ENCODE results near the gene IL21. TPM values are rescaled to one million over a fixed set of nuclear protein-coding genes. Genes with fewer than 3 reads are reported as not detected.

The IL21 gene
- polyA plus RNA-seq, 1 donor (not counting 4 experiments of a cell fraction or from before 2014, with no cell fraction given) = not detected

DNA sequence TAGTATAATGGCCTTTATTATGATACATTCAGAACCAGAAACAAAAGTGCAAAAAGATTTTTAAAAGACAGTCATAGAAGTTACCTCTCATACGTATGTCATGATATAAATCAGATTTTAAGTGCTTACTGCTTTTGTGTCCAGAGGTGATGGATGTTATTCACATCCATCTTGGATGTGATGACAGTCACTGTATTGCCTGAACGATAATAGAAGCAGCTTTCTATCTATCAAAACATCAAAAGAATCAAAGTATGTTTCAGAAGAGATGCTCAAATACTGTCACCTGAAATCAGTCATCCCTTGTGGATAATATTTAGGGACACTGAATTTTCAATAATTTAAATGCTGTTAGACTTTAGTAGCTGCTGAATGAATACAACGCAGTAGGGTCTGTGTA lies 26.8 kb upstream of the IL21 start:
- Histone ChIP-seq H2AFZ (ENCODE audit: control insufficient read depth, low read length) (no peak overlapping the region), H3K79me2 (ENCODE audit: control insufficient read depth, insufficient read depth, low read length) (no peaks in the 10 kb centered on the region), H3K4me1 (ENCODE audit: control insufficient read depth, extremely low read depth, insufficient read depth, low read length) (no peaks in the 10 kb centered on the region), H3K27me3 (ENCODE audit: control insufficient read depth, extremely low read depth, insufficient read depth, low read length) (no peaks in the 10 kb centered on the region), H3K9me3 (ENCODE audit: control insufficient read depth, low read depth, low read length) (no peaks in the 10 kb centered on the region), H3K4me3 (ENCODE audit: control insufficient read depth in 2 of 3, extremely low read depth in 1 of 3, insufficient read depth in 2 of 3, low read depth in 1 of 3, low read length in 3 of 3) (no peak overlapping the region), H3K9me1 (ENCODE audit: control insufficient read depth, extremely low read depth, insufficient read depth, low read length) (no peaks in the 10 kb centered on the region), H4K20me1 (ENCODE audit: control insufficient read depth, extremely low read depth, insufficient read depth, low read length) (no peaks in the 10 kb centered on the region), H3K36me3 (ENCODE audit: control insufficient read depth in 2 of 2, extremely low read depth in 1 of 2, insufficient read depth in 2 of 2, low read length in 2 of 2) (no peaks in the 10 kb centered on the region), H3K27ac (ENCODE audit: control insufficient read depth, insufficient read depth, low read length) (no peak overlapping the region), H3K9ac (ENCODE audit: control insufficient read depth, extremely low read depth, insufficient read depth, low read length) (no peak overlapping the region), H3K4me2 (ENCODE audit: control insufficient read depth, extremely low read depth, insufficient read depth, low read depth, low read length) (no peak overlapping the region)
- FAIRE-seq (no peak), DNase-seq (ENCODE audit: low read depth, low spot score) (no peak)
- dilution Hi-C loops (cut with MboI; ENCODE audit: extremely low pct_ligation_motif_present, low sequenced_read_pairs) = no loop called here
- no peak for TF ChIP-seq EZH2 (IDR thresholded peaks at IDR 0.05; ENCODE audit: low read length)
- TF ChIP-seq CTCF (optimal IDR thresholded peaks at IDR 0.05 in 1 of 3, IDR thresholded peaks at IDR 0.05 in 1 of 3, conservative IDR thresholded peaks at IDR 0.05 in 1 of 3; ENCODE audit: extremely low read depth in 1 of 3, insufficient read depth in 2 of 3, low read length in 3 of 3) = no peak

DNA sequence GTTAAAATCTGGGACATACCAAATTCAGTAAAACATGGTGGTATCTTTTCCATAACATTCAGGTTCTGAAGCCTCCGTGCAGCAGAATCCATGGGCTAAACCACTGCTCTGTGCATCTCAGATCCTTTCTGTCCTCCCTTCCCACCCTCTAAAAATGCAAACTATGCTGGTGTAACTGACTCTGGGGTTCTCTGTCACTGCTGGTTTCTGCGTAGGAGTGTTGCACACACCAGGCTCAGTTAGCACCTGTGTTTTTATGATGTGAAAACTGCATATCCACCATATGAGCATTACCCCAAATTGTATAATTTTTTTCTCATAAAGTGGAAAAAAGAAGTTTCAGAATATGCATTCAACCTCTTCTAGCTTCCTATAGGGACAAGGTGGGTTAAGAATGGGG lies 22.4 kb upstream of the IL21 start:
- H3K9me1 ChIP-seq (ENCODE audit: control insufficient read depth, extremely low read depth, insufficient read depth, low read length) = no peaks in the 10 kb centered on the region
- no peaks in the 10 kb centered on the region for H4K20me1 ChIP-seq (ENCODE audit: control insufficient read depth, extremely low read depth, insufficient read depth, low read length)
- TF ChIP-seq CTCF (optimal IDR thresholded peaks at IDR 0.05 in 1 of 3, IDR thresholded peaks at IDR 0.05 in 1 of 3, conservative IDR thresholded peaks at IDR 0.05 in 1 of 3; ENCODE audit: extremely low read depth in 1 of 3, insufficient read depth in 2 of 3, low read length in 3 of 3) = no peak
- no peak for TF ChIP-seq EZH2 (IDR thresholded peaks at IDR 0.05; ENCODE audit: low read length)
- FAIRE-seq (no peak), DNase-seq (ENCODE audit: low read depth, low spot score) (no peak)
- no peak overlapping the region for H3K27ac ChIP-seq (ENCODE audit: control insufficient read depth, insufficient read depth, low read length)
- dilution Hi-C loops (cut with MboI; ENCODE audit: extremely low pct_ligation_motif_present, low sequenced_read_pairs) = no loop called here
- no peaks in the 10 kb centered on the region for H3K9me3 ChIP-seq (ENCODE audit: control insufficient read depth, low read depth, low read length)
- H2AFZ ChIP-seq (ENCODE audit: control insufficient read depth, low read length) = no peak overlapping the region
- no peak overlapping the region for H3K4me2 ChIP-seq (ENCODE audit: control insufficient read depth, extremely low read depth, insufficient read depth, low read depth, low read length)
- no peaks in the 10 kb centered on the region for H3K79me2 ChIP-seq (ENCODE audit: control insufficient read depth, insufficient read depth, low read length)
- H3K4me1 ChIP-seq (ENCODE audit: control insufficient read depth, extremely low read depth, insufficient read depth, low read length) = peaks cover 11% of the 10 kb centered on the region
- H3K27me3 ChIP-seq (ENCODE audit: control insufficient read depth, extremely low read depth, insufficient read depth, low read length) = no peaks in the 10 kb centered on the region
- no peak overlapping the region for H3K9ac ChIP-seq (ENCODE audit: control insufficient read depth, extremely low read depth, insufficient read depth, low read length)
- H3K4me3 ChIP-seq (ENCODE audit: control insufficient read depth in 2 of 3, extremely low read depth in 1 of 3, insufficient read depth in 2 of 3, low read depth in 1 of 3, low read length in 3 of 3) = no peak overlapping the region
- no peaks in the 10 kb centered on the region for H3K36me3 ChIP-seq (ENCODE audit: control insufficient read depth in 2 of 2, extremely low read depth in 1 of 2, insufficient read depth in 2 of 2, low read length in 2 of 2)

Data from keratinocyte (primary cell).